Common myeloid progenitor, CD34-positive (primary cell): ENCODE data around the gene LIPN.

Experiments used
- CTCF ChIA-PET: fragments of 350-600 bp; sonication (Branson Sonifier 250); formaldehyde crosslinking; loops from one replicate; lab custom pipeline; 2021; ENCODE audit warnings: antibody characterized with exemption; lab: Charles Lee
- POLR2A ChIA-PET: fragments of 350-600 bp; sonication (Branson Sonifier 250); formaldehyde crosslinking; loops from one replicate; lab custom pipeline; 2021; ENCODE audit warnings: antibody characterized with exemption; lab: Charles Lee
- DNase-seq, 3 donors: peaks; one replicate each; pipeline versions ENCODE4 v3.0.0 to v3.0.0-alpha.2; 2013
- H3K27ac ChIP-seq, 2 experiments: 1 replicate in 1 of 2; 2 replicates in 1 of 2; pipeline ENCODE4 v1.7.0; 2013; ENCODE audit warnings: inconsistent platforms in 2 of 2, low read length in 2 of 2, mild to moderate bottlenecking in 2 of 2, low read depth in 1 of 2, moderate library complexity in 1 of 2; ENCODE audit not compliant: severe bottlenecking in 2 of 2, insufficient read depth in 1 of 2, poor library complexity in 1 of 2
- H3K27me3 ChIP-seq, 5 experiments: replicated peaks in 2 of 5; 1 replicate in 3 of 5; 2 replicates in 2 of 5; pipeline versions ENCODE4 v1.6.1 to v1.7.0; 2013; ENCODE audit warnings: low read length in 4 of 5, mild to moderate bottlenecking in 2 of 5, moderate library complexity in 2 of 5, inconsistent platforms in 1 of 5; ENCODE audit not compliant: insufficient read depth in 5 of 5, control insufficient read depth in 4 of 5
- H3K36me3 ChIP-seq, 4 experiments: 1 replicate in 2 of 4; 2 replicates in 2 of 4; pipeline versions ENCODE4 v1.6.1 to v1.7.0; 2013; ENCODE audit warnings: low read length in 3 of 4, control low read depth in 1 of 4, mild to moderate bottlenecking in 1 of 4; ENCODE audit not compliant: control insufficient read depth in 4 of 4, insufficient read depth in 4 of 4
- H3K4me1 ChIP-seq, 4 experiments: 1 replicate in 3 of 4; 2 replicates in 1 of 4; pipeline versions ENCODE4 v1.6.1 to v1.7.1; 2013; ENCODE audit warnings: low read length in 3 of 4, mild to moderate bottlenecking in 3 of 4, control low read depth in 1 of 4, inconsistent platforms in 1 of 4, moderate library complexity in 1 of 4; ENCODE audit not compliant: control insufficient read depth in 4 of 4, insufficient read depth in 4 of 4; ENCODE audit errors: control extremely low read depth in 1 of 4
- H3K4me3 ChIP-seq, 7 experiments: 1 replicate in 4 of 7; 2 replicates in 3 of 7; pipeline versions ENCODE4 v1.5.1 to v1.7.0; 2013; ENCODE audit warnings: mild to moderate bottlenecking in 7 of 7, low read length in 6 of 7, moderate library complexity in 6 of 7, inconsistent platforms in 2 of 7, low read depth in 2 of 7, control low read depth in 1 of 7; ENCODE audit not compliant: insufficient read depth in 4 of 7, control insufficient read depth in 1 of 7; ENCODE audit errors: extremely low read depth in 1 of 7
- H3K9me3 ChIP-seq, 5 experiments: 1 replicate in 4 of 5; 2 replicates in 1 of 5; pipeline versions ENCODE4 v1.6.1 to v1.7.1; 2013; ENCODE audit warnings: low read length in 4 of 5, mild to moderate bottlenecking in 2 of 5, inconsistent platforms in 1 of 5, low read depth in 1 of 5, moderate library complexity in 1 of 5; ENCODE audit not compliant: control insufficient read depth in 4 of 5, insufficient read depth in 2 of 5; ENCODE audit errors: control extremely low read depth in 1 of 5
- WGBS: methylation state at CpG from one replicate; pipeline ENCODE4 v1.1.5; 2013; ENCODE audit not compliant: insufficient coverage; 5-methylcytosine and 5-hydroxymethylcytosine counted together

Gene LIPN

GRCh38 chr10:88769384-88769783, 9.6 kb downstream of the LIPN start:
- Histone ChIP-seq H3K4me1 (peaks cover 0 to 5% (median 0%) of the 10 kb centered on the region in 4 experiments), H3K36me3 (no peaks in the 10 kb centered on the region), H3K27ac (no peak overlapping the region), H3K4me3 (no peak overlapping the region), H3K9me3 (peaks cover 0 to 5% (median 2%) of the 10 kb centered on the region in 5 experiments), H3K27me3 (no peaks in the 10 kb centered on the region)
- no CpG with 5 or more reads among the region's 1 CpG for WGBS
- ChIA-PET CTCF (interaction anchor here (1.1 kb wide), 1 partner anchor 27 kb away, joined by 5 read pairs; no protein-coding TSS in a partner anchor), POLR2A (no interaction called here)
- no peak for DNase-seq

- H3K4me1 ChIP-seq = peaks cover 0 to 5% (median 2%) of the 10 kb centered on the region in 4 experiments
- H3K4me3 ChIP-seq = no peak overlapping the region
- H3K36me3 ChIP-seq = no peaks in the 10 kb centered on the region
- WGBS = 100% methylated on average over 1 of the region's 2 CpGs
- no peaks in the 10 kb centered on the region for H3K9me3 ChIP-seq
- no peak for DNase-seq
- no peaks in the 10 kb centered on the region for H3K27me3 ChIP-seq
- ChIA-PET CTCF (interaction anchor here (1.0 kb wide), 1 partner anchor 30 kb away, joined by 3 read pairs; no protein-coding TSS in a partner anchor), POLR2A (no interaction called here)
- H3K27ac ChIP-seq = no peak overlapping the region
Measured at GRCh38 chr10:88781206-88781605, 21.4 kb downstream of the LIPN start.

GRCh38 chr10:88782222-88782621, 22.4 kb downstream of the LIPN start:
- no peaks in the 10 kb centered on the region for H3K9me3 ChIP-seq
- no peaks in the 10 kb centered on the region for H3K27me3 ChIP-seq
- WGBS = no CpG with 5 or more reads among the region's 3 CpGs
- no peaks in the 10 kb centered on the region for H3K36me3 ChIP-seq
- no peak overlapping the region for H3K27ac ChIP-seq
- no peak overlapping the region for H3K4me3 ChIP-seq
- DNase-seq = no peak
- ChIA-PET CTCF (no interaction called here), POLR2A (no interaction called here)
- H3K4me1 ChIP-seq = peaks cover 0 to 5% (median 2%) of the 10 kb centered on the region in 4 experiments

- WGBS = no CpG with 5 or more reads among the region's 3 CpGs
- ChIA-PET CTCF (no interaction called here), POLR2A (no interaction called here)
- Histone ChIP-seq H3K36me3 (no peaks in the 10 kb centered on the region), H3K27me3 (no peaks in the 10 kb centered on the region), H3K9me3 (no peaks in the 10 kb centered on the region), H3K27ac (no peak overlapping the region), H3K4me1 (peaks cover 0 to 5% (median 2%) of the 10 kb centered on the region in 4 experiments), H3K4me3 (no peak overlapping the region)
- peak in 2 of 3 donors; percentile 23 to 29 for DNase-seq
Measured at GRCh38 chr10:88783724-88784123, 23.9 kb downstream of the LIPN start.

- Histone ChIP-seq H3K27ac (no peak overlapping the region), H3K36me3 (no peaks in the 10 kb centered on the region), H3K9me3 (no peaks in the 10 kb centered on the region), H3K4me1 (peaks cover 0 to 5% (median 2%) of the 10 kb centered on the region in 4 experiments), H3K27me3 (no peaks in the 10 kb centered on the region), H3K4me3 (no peak overlapping the region)
- ChIA-PET POLR2A (no interaction called here), CTCF (interaction anchor here (1.3 kb wide), 1 partner anchor 19 kb away, joined by 3 read pairs; no protein-coding TSS in a partner anchor)
- WGBS = 100% methylated on average over 7 of the region's 10 CpGs
- DNase-seq = no peak
Measured at GRCh38 chr10:88786032-88786770, 26.4 kb downstream of the LIPN start.

- CTCF ChIA-PET = interaction anchor here (0.7 to 1.3 kb wide), 2 partner anchors 17 to 157 kb away, joined by 3 read pairs; no protein-coding TSS in a partner anchor
- Histone ChIP-seq H3K36me3 (no peaks in the 10 kb centered on the region), H3K27me3 (no peaks in the 10 kb centered on the region), H3K4me1 (peaks cover 0 to 12% (median 2%) of the 10 kb centered on the region in 4 experiments), H3K9me3 (no peaks in the 10 kb centered on the region), H3K4me3 (no peak overlapping the region), H3K27ac (no peak overlapping the region)
- DNase-seq = no peak
- POLR2A ChIA-PET = no interaction called here
- WGBS = 100% methylated on average over 5 of the region's 5 CpGs
Measured at GRCh38 chr10:88787463-88787862, 27.6 kb downstream of the LIPN start.

- Histone ChIP-seq H3K36me3 (no peaks in the 10 kb centered on the region), H3K27me3 (no peaks in the 10 kb centered on the region), H3K9me3 (no peaks in the 10 kb centered on the region), H3K27ac (no peak overlapping the region), H3K4me1 (peaks cover 0 to 12% (median under 1%) of the 10 kb centered on the region in 4 experiments), H3K4me3 (no peak overlapping the region)
- DNase-seq = no peak
- POLR2A ChIA-PET = no interaction called here
- CTCF ChIA-PET = interaction anchor here (0.8 to 0.9 kb wide), 2 partner anchors 19 to 29 kb away, joined by 3 read pairs; partner anchors contain the start of gene LIPN
Measured at GRCh38 chr10:88788924-88789323, 29.1 kb downstream of the LIPN start.
